K562 treated with DMSO at 1 percent for 12 hours (cell line): ENCODE measurements around the gene DNAJC5. TPM values are rescaled to one million over a fixed set of nuclear protein-coding genes. Genes with fewer than 3 reads are reported as not detected.

Experiments used
- total RNA-seq: library from RNA; unstranded; fragments of 300-600 nt; gene quantifications from 2 replicates; pipeline ENCODE4 v1.2.3, GENCODE V29; 2022; ENCODE audit not compliant: insufficient read depth

DNAJC5 gene
- total RNA-seq: 26.3 and 48.9 TPM in 2 replicates

GRCh38 chr20:63894358-63895201 lies at the start of gene DNAJC5:
Gene DNAJC5, plus strand, starts transcription at chr20:63895126. Its CDS starts 33,220 bp downstream, at chr20:63928346.

GRCh38 chr20:63861365-63861934 lies 33.5 kb upstream of the DNAJC5 start, which contains the start of gene ABHD16B:
Gene ABHD16B, plus strand, starts transcription at chr20:63861498. Its CDS starts 43 bp downstream, at chr20:63861541.

GRCh38 chr20:63864978-63865640 lies 29.8 kb upstream of the DNAJC5 start, which contains the start of gene TPD52L2:
Gene TPD52L2, plus strand, starts transcription at chr20:63865270. Its CDS starts 96 bp downstream, at chr20:63865366.

DNA sequence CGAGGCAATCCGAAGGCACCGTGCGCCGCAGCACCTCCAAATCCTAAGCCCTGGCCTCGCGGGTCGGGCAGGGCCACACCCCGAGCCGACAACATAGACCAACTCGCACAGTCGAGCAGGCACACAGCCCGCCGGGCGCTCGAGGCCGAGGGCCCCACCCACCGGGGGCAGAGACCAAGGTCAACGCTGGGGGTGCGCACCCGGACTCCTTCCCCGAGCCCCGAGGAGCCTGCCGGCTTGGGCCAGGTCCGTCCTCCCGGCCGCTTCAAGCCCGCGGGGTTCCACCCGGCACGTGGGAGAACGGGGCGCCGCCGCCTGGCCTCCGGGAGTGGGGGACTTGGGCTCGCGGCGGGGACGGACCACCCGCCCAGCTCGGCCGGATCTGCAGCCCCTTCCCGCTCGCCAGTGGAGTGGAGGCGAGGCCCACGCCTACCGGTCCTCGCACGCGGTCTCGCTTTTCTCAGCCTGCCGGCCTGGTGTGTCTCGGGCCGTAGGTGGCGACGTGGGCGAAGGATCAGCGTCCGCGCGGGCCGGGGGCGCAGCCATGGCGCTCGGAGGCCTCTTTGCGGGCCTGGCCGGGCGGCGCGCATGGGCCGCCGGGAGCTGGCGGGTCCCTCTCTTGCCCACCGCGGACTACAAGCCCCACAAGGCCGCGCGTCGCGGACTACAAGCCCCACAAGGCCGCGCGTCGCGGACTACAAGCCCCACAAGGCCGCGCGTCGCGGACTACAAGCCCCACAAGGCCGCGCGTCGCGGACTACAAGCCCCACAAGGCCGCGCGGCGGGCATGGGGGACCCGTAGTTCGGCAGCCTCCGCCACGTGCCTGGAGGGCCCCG lies 61.1 kb downstream of the DNAJC5 start, which contains the start of gene UCKL1:
Gene UCKL1 (minus strand): TSS at position 590 of the 837 bp plus-strand sequence. CDS start 44 bp downstream, at position 546.

GRCh38 chr20:63969838-63970713 lies 75.2 kb downstream of the DNAJC5 start, which contains the start of gene ZNF512B:
Gene ZNF512B, minus strand, starts transcription at chr20:63969930. Its CDS starts 1,980 bp downstream, at chr20:63967950.

GRCh38 chr20:63979557-63980316 lies 84.8 kb downstream of the DNAJC5 start, which contains the start of gene SAMD10:
Gene SAMD10, minus strand, starts transcription at chr20:63979642. Its CDS starts 175 bp downstream, at chr20:63979467.

DNA sequence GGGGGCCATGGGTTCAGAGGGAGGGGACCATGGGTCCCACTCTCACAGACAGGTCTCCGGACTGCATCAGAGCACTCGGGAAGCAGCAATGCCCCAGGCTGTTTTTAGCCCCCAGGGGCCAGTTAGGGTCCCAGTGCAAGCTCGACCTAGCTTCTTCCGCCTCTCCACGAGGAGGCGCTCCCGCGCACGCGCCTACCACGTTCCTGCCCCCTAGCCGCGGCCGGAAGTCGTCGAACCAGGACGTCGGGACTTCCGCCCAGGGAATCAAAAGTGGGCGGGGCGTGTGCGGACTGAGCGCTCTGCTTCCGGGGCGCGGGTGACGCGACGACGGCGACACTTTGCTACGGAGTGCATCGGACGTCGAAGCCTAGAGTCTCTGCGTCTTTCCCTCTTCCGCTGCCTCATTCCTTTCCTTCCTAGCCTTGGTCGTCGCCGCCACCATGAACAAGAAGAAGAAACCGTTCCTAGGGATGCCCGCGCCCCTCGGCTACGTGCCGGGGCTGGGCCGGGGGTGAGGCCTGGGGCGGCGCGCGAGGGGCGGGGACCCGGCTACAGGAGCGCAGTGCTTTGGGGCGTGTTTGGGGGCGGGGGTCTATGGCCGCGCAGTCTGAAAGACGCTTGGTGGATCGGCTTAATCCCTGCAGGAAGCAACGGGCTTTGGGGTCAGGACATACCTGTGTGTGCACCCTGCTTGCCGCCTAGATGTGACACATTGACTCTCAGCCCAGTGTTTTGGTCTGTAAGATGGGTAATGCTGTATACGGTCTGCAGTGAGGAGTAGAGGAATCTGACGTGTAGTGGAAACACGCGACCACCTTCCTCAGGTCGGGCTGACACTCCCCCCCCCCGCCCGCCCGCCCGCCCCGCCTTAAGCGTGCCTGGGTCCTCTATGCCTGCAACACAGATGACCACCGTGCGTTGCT lies 86.1 kb downstream of the DNAJC5 start, which contains the start of gene PRPF6:
Gene PRPF6 (plus strand): TSS at position 327 of the 923 bp plus-strand sequence. CDS start 114 bp downstream, at position 441.

Other genes with a start within 250 kb of the DNAJC5 start
- 9.1 and 10.9 TPM in 2 replicates for gene STMN3, start 241.7 kb upstream of the DNAJC5 start, total RNA-seq
- gene RTEL1, start 236.8 kb upstream of the DNAJC5 start, total RNA-seq: 6.1 and 8.8 TPM in 2 replicates
- 2.3 and 2.9 TPM in 2 replicates for gene TNFRSF6B, start 198.5 kb upstream of the DNAJC5 start, total RNA-seq
- gene ARFRP1, start 187.2 kb upstream of the DNAJC5 start, total RNA-seq: 28.6 and 32.5 TPM in 2 replicates
- gene ZGPAT, start 187.1 kb upstream of the DNAJC5 start, total RNA-seq: 10.2 and 14.4 TPM in 2 replicates
- gene LIME1, start 158.5 kb upstream of the DNAJC5 start, total RNA-seq: 14.9 and 18.6 TPM in 2 replicates
- gene SLC2A4RG, start 155.3 kb upstream of the DNAJC5 start, total RNA-seq: 43.8 and 55.1 TPM in 2 replicates
- gene ZBTB46, start 63.9 kb upstream of the DNAJC5 start, total RNA-seq: 1.8 and 3.3 TPM in 2 replicates
- 6.2 and 7.0 TPM in 2 replicates for gene ABHD16B, start 33.6 kb upstream of the DNAJC5 start, total RNA-seq
- 62.8 and 93.1 TPM in 2 replicates for gene TPD52L2, start 29.9 kb upstream of the DNAJC5 start, total RNA-seq
- gene UCKL1, start 61.3 kb downstream of the DNAJC5 start, total RNA-seq: 35.1 and 41.2 TPM in 2 replicates
- gene ZNF512B, start 74.8 kb downstream of the DNAJC5 start, total RNA-seq: 5.5 and 11.2 TPM in 2 replicates
- gene SAMD10, start 84.5 kb downstream of the DNAJC5 start, total RNA-seq: 3.7 and 4.3 TPM in 2 replicates
- 83.2 and 90.5 TPM in 2 replicates for gene PRPF6, start 86.0 kb downstream of the DNAJC5 start, total RNA-seq
- 1.1 and 1.8 TPM in 2 replicates for gene C20orf204, start 141.1 kb downstream of the DNAJC5 start, total RNA-seq
- gene SOX18, start 154.5 kb downstream of the DNAJC5 start, total RNA-seq: 12.2 and 16.2 TPM in 2 replicates
- gene TCEA2, start 168.1 kb downstream of the DNAJC5 start, total RNA-seq: 26.3 and 31.7 TPM in 2 replicates
- gene RGS19, start 184.4 kb downstream of the DNAJC5 start, total RNA-seq: 21.7 and 24.9 TPM in 2 replicates
- gene OPRL1, start 185.0 kb downstream of the DNAJC5 start, total RNA-seq: 0.77 and 1.7 TPM in 2 replicates
- gene LKAAEAR1, start 189.3 kb downstream of the DNAJC5 start, total RNA-seq: not detected in 2 replicates
- gene NPBWR2, start 212.4 kb downstream of the DNAJC5 start, total RNA-seq: not detected in 2 replicates